Stimulated activated CD4-positive, alpha-beta T cell treated with anti-CD3 and anti-CD28 coated beads, Interleukin-12 subunit alpha, Interleukin-12 subunit beta, amount 100 ng/mL, for 4 hours (primary cell): ENCODE results near the gene KDM1B.
"Not testable (repeated sequence)": the region's sequence is repeated elsewhere in the genome, so short reads cannot be mapped to it uniquely, and the experiment has no call there.

Source experiments
- DNase-seq: peaks from one replicate; pipeline ENCODE4 v3.0.0-alpha.2; 2020

Gene KDM1B

DNA sequence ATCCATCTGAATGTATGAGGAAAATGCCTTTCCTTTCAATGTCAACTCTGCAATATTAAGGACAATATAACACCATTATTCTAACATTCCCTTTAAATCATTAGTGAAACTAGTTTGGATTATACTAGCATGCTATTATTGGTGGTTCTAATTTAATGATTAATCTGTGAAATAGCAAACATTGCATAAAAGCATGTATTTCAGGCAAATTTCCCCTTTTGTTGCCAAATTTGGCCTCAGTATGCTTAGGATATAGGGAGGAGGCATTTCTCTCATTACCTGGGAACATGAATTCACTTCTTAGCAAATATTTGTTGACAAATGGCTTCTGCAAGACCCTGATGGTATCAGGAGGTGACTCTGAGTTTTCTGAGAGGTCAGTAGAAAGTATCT is 1.9 kb upstream of the KDM1B start:
- DNase-seq = no peak

DNA sequence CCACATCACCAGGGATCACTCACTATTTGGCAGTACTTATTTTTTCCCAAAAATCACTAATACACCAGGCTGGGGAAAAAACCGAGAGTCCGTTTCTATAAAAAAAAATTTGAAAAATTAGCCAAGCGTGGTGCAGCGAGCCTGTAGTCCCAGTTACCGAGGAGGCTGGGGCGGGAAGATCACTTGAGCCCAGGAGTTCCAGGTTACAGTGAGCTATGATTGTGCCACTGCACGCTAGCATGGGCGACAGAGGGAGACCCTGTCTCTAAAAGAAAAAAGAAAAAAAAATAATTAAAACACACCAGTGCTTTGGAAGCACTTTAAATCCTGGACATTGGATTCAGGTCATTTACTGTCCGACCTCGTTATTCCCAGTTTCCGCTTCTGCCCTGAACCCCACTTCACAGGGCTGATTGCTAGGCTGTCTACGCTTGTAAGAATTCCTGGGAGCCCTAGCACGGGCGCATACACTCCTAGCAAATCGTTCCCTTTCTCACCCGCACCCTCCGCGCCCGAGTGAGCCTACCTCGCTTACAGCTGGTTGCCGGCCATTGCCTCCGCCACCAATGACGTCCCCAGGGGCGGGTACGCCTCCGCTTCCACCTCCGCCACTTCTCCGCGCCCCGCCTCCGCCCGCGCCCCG is 594 bp upstream of the KDM1B start, which contains the start of gene TPMT:
TSS of gene TPMT (minus strand) at position 571 of the 643 bp plus-strand sequence. CDS start 5,950 bp downstream, outside the sequence.
- DNase-seq = peak; percentile 4

DNA sequence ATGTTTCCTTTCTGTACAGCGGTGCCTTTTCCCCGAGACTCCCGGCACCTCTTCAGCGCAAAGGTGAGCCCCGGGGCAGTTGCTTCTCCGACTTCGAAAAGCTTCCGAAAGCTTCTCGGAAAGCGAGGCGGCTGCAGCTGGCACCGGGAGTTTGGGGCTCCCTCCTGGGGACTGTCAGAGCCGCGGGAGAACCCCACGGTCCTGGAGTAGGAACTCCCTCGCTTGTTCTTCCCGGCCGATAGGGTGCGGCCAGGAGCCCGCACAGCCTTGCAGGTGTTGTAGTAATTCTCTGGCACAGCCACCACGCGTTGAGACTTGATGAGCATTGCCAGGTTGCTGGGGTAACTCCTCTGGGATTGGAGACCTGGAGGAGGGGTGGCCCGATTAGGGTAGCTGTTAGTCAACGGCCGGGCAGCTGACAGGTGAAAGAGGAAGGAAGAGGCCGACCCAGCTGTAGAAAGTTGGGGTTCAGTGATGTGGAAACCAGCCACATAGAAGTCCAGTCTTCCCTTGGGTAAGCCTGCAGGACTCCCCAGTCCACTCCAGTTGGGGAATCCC is 721 bp downstream of the KDM1B start:
- peak; percentile 36 for DNase-seq

DNA sequence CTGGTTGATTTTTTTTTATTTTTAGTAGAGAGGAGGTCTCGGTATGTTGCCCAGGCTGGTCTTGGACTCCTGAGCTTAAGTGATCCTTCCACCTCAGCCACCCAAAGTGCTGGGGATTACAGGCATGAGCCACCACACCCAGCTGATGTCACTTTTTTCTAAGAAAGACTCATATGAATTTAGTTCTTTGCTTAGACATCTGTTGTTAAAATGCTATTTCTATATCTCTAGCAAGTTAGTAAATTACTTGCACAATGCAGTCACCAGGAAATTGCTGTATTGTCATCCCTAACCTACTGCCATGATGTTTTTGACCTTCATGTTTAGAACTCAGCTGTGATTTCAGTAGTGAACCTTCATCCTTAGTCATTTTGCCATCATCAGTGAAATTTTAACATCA is 5.7 kb downstream of the KDM1B start:
- no peak for DNase-seq

DNA sequence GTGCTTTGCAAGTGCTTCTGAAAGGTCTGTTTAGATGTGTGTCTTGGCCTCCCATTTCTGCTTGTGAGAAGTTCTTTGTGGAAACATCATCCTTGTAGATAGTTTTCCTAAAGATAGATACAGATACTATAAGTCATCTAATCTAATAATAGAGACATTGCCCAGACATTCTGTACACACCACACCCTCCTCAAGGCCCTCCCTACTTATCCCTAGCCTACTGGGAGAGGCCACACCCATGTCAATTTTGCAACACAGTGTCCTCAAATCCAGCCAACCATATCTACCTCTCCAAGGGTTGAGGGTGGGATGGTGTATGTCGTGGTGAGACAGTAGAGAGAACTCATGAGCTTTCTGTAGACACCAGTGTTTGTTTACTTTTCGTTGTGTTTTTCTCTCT is 6.2 kb downstream of the KDM1B start:
- DNase-seq = no peak

DNA sequence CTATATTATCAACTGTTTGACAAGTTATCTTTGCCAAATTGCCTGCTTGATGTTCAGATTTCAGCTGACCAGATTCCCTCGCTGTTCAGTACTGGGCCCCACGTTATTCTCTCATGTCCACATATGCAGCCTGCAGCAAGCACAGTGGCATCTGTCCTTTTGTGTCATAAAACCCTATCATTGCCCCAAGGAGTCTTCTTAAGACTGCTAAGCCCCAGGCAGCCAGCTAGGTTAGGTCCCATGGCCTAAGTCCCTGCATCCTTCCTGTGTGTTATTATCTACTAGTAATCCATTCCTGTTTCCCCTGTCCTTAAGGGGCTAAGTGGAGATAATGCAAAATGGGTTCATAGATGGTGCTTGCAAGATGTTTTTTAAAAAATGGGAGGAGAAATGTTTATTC is 7.2 kb downstream of the KDM1B start:
- DNase-seq = no peak

DNA sequence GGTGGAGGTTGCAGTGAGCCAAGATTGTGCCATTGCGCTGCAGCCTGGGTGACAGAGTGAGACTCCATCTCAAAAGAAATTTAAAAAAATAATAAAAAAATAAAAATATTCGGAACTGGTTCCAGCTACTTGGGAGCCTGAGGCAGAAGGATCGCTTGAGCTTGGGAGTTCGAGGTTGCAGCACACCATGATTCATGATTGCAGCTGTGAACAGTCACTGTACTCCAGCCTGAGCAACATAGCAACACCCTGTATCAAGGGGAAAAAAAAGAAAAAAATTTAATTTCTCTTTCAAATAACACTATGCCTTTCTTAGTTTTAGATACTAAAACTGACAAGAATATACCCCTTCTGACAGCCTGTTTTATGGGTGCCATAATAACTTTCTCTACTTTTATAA is 10.5 kb downstream of the KDM1B start:
- no peak for DNase-seq

DNA sequence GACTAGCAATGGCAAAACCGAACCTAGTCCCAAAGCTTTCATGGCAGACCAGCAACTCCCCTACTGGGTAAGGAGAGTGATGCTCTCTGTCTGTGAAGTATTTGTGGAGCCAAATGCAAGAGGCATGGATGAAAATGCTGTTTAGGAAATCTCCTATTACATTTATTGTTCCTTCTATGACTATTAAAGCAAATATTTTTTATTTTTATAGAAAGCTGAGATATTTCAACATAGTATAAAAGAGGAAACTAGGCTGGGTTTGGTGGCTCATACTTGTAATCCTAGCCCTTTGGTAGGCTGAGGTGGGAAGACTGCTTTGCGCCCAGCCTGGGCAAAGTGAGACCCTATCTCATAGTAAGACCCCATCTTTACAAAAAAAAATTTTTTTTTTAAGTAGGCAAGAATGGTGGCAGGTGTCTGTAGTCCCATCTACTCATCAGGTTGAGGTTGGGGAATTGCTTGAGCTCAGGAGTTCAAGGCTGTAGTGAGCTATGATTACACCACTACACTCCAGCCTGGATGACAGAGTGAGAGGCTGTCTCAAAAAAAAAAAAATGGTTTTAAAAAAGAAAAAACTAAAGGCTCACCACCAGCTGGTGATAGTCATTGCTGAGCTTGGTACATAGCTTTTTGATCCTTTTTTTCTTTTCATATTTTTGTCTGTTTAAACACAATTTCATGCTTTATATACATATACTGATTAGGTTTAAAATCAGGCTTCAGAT is 11.3 kb downstream of the KDM1B start:
- no peak for DNase-seq

DNA sequence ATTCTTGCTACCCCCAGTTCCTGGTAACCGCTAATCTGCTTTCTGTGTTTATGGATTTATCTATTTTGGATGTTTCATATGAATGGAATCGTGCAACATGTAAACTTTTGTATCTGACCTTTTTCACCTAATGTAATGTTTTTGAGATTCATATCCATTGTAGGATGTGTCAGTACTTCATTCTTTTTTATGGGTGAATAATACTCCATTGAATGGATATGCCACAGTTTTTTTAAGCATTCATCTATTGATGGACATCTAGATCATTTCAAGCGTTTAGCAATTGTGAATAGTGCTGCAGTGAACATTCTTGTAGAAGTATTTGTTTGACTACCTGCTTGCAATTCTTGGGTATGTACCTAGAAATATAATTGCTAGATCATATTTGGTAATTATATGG is 13.0 kb downstream of the KDM1B start:
- DNase-seq = no peak

DNA sequence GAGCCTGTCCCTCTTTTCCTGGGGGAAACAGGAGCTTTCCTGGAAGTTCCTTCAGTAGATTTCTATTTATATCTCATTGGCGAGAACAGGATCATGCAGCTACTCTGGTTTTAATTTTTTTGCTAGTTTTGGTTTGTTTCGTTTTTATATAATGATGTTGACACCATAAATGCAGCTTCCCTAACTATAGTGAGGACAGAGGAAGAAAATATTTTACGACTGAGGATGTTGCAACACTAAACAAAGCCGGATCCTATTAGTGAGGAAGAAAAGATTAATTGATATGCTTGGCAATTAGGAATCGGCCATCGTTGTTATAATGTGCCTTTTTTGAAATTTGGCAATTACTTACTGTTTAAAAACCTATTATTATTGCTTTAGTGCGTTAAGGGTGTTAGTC is 16.6 kb downstream of the KDM1B start:
- DNase-seq = no peak

DNA sequence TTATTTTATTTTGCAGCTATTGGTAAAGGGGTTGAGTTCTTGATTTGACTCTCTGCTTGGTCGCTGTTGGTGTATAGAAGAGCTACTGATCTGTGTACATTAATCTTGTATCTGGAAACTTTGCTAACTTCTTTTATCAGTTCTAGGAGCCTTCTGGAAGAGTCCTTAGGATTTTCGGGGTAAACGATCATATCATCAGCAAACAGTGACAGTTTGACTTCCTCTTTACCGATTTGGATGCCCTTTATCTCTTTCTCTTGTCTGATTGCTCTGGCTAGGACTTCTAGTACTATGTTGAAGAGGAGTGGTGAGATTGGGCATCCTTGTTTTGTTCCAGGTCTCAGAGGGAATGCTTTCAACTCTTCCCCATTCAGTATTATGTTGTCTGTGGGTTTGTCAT is 21.0 kb downstream of the KDM1B start:
- not testable (repeated sequence) for DNase-seq

DNA sequence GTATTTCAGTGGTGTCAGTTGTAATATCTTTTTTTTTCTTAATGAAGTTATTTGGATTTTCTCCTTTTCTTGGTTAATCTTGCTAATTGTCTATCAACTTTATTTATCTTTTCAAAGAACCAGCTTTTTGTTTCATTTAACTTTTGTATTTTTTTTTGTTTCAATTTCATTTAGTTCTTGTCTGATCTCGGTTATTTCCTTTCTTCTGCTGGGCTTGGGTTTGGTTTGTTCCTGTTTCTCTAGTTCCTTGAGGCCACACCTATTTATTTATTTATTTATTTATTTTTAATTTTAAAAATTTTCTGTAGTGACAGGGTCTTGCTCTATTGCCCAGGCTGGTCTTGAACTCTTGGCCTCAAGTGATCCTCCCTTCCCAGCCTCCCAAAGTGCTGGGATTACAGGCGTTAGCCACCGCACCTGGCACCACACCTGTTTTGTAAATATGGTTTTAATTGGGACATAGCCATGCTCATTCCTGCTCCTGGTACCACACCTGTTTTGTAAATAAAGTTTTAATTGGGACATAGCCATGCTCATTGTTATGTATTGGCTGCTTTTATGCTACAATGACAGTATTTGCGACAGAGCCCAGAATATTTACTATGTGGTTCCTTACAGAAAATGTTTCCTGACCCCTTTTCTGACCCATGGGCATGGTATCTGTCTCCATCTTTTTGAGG is 22.2 kb downstream of the KDM1B start:
- DNase-seq = no peak

DNA sequence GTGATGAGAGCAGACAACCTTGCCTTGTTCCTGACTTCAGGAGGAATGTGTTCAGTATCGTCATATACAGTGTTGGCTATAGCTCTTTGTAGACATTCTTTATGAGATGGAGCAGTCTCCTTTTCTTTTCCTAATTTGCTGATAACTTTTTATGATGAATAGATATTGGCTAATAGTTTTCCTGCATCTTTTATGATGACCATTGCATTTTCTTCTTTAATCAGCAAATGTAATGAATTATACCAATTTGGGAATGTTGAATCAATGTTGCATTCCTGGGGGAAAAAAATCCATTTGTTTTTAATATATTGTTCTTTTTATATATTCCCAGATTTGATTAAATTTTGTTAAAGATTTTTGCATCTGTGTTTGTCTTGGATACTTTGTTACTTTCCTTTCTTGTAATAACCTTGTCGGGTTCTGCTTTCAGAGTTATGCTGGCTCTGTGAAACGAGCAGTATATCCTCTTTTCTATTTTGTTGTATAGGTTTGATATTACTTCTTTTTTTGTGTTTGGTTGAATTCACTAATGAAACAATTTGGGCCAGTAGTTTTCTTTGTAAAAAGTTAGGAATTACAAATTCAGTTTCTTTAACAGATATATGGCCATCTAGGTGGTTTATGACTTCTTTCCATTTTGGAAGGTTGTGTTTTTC is 23.9 kb downstream of the KDM1B start:
- no peak for DNase-seq

DNA sequence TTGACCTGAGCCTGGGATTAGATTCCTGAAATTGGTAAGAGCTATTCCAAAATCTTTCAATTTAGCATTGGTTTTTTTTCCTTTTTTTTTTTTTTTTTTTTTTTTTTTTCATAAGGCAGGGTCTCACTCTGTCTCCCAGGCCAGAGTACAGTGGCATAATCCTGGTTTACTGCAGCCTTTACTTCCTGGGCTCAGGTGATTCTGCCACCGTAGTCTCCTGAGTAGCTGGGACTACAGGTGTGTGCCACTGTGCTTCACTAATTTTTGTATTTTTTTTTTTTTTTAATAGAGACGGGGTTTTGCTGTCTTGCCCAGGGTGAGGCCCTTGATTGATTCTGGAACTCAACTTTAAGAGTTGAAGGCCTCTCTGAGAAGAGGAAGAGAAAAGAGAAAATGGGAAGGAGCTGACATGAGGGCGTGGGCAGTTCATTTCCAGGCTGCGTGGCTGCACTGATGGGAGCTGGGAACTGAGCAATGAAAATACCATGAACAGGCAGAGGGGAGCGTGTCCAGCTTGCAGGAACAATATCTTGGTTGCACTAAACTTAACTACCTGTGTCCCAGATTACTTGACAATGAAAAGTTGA is 24.6 kb downstream of the KDM1B start:
- DNase-seq = no peak

DNA sequence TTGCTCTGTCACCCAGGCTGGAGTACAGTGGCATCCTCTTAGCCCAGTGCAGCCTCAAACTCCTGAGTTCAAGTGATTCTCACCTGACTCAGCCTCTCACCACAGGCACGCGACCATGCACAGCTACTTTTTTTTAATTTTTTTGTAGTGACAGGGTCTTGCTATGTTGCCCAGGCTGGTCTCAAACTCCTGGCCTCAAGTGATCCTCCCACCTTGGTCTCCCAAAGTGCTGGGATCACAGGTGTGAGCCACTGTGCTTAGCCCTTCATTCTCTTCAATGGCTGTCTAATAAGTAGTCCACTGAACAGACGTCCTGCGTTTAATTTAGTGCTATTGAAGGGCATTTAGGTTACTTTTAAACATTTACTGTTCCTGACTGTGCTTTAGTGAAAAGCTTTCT is 27.3 kb downstream of the KDM1B start:
- DNase-seq = no peak

DNA sequence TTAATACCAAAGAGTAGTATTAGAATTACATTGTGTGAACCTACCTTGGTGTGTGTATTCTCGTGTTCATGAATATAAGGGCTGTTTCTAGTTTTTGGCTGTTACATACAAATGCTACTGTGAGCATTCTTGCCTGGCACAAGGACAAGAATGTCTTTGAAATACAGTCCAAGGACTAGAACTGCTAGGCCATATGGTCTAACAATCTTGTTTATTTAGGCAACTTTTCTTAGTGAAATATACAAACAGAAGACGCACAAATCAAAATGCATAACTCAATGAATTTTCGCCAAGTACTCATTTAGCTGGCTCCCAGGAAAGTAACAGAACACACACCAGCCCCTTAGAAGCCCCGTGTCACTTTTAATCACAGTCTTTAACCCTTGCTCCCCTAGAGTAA is 28.5 kb downstream of the KDM1B start:
- DNase-seq = no peak

DNA sequence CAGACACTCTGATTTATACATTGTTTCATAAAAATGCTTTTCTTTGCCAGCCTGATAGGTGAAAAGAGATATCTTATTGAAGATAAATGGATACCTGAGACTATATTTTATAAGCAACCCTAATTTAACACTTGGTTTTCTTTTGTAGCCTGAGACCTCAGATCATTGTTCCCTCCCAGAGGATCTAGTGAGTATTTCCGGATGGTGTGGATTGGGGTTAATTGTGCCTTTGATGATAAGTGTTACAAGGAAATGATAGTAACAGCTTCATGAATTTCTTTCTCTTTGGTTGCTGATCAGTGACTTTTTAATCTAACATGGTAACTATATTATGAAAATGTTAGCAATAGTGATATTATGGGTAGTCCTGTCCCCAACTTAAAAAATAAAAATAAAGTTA is 30.4 kb downstream of the KDM1B start:
- DNase-seq = no peak

DNA sequence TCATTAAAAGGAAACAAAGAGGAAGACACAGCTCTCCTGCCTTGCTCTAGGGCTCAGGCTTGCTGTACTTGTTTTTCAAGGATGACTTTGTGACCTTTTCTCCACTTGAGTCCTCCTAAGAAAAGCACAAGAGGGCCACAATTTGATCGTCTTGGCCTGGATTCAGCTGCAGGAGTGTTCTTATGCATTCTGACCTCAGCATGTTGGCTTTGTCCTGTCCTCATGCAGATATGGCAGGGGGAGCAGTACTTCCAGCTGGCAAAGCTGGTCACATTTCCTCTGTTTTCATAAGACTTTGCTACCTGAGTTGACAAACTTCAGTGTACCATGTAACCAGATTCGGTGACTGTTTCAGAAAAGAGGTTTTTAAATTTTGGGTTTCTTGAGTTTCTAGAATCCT is 30.8 kb downstream of the KDM1B start:
- no peak for DNase-seq

DNA sequence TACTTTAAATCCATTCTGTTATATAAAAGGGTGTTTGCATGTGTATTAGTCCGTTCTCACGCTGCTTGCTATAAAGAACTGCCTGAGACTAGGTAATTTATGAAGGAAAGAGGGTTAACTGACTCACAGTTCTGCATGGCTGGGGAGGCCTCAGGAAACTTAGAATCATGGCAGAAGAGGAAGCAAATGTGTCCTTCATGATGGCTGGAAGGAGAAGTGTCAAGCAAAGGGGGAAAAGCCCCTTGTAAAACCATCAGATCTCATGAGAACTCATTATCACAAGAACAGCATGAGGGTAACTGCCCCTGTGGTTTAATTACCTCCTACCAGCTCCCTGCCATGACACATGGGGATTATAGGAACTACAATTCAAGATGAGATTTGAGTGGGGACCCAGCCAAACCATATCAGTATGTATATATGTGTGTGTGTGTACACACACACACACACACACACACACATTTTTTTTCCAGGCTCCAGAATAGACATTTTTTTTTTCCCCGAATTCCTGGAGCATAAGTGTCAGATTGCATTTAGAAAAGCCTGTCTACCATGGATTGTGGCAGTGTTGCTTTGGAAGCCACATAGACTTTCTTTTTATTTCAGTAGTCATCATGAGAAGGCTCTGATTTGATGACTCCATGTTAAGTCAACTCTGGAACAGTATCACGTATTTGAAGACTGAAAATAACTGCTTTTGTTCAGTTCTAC is 31.5 kb downstream of the KDM1B start:
- no peak for DNase-seq

DNA sequence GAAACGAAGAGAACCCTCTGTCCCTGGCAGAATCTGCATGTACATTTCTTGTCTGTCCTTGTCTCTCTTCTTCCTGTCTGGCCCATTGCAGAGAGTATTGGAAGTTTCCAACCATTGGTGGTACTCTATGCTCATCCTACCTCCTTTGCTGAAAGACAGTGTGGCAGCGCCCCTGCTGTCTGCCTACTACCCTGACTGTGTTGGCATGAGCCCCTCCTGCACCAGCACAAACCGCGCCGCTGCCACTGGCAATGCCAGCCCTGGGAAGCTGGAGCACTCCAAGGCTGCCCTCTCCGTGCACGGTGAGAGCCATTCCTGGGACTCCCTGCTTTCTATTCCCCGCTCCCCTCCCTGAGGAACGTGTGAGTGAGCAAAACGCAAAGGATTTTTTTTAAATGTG is 32.5 kb downstream of the KDM1B start:
- no peak for DNase-seq

DNA sequence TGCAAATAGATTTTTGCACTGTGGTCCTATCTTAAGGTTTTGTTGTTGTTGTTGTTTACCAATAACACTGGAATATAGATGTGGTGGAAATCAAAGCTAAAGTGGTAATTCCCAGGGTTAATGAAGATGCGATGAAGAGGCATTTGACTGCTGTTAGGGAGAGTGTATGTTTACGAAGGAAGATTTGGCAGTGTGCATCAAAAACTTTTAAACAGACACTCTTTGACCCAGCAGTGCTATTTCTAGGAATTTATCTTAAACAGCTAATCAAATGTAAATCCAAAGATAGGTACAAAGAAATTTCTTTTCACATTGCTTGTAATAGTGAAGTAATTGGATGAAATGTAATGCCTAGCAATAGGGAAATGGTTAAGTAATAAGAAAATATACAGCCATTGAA is 34.0 kb downstream of the KDM1B start:
- DNase-seq = no peak

DNA sequence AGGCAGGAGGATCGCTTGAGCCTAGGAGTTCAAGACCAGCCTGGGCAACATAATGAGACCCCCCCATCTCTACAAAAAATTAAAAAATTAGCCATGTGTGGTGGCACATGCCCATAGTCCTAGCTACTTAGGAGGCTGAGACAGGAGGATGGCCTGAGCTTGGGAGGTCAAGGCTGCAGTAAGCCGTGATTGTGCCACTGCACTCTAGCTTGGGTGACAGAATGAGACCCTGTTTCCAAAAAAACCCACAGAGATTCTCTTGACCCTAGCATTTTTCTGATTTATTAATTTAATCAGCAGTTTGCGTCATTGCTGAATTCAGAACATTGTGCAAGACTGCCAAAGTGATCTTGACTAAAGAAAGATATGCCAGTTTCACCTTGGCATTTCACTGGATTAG is 36.8 kb downstream of the KDM1B start:
- DNase-seq = no peak
